ENCODE results near the gene PAX6. TPM values are rescaled to one million over a fixed set of nuclear protein-coding genes. Genes with fewer than 3 reads are reported as not detected.

Gene PAX6
- total RNA-seq, 1 experiment from 2014 or later = 14.6 TPM

GRCh38 chr11:31798554-31799434 lies 12.3 kb downstream of the PAX6 start:
- no peaks in the 10 kb centered on the region for H3F3A ChIP-seq (ENCODE audit: low read length, unreplicated experiment)
- intact Hi-C loops (cut with micrococcal nuclease) = no loop called here
- no TSS peak for BruUV-seq (replicated peaks)
- no peaks in the 10 kb centered on the region for H4K20me1 ChIP-seq (ENCODE audit: low read length)
- H3K79me2 ChIP-seq (ENCODE audit: low read length) = no peaks in the 10 kb centered on the region
- CTCF ChIA-PET = no interaction called here
- ATAC-seq = no peak
- TF ChIP-seq CTCF (conservative IDR thresholded peaks at IDR 0.05; ENCODE audit: low read depth, low read length) (no peak), EZH2phosphoT487 (IDR thresholded peaks at IDR 0.05; ENCODE audit: borderline replicate concordance, low read length) (no peak), EZH2 (IDR thresholded peaks at IDR 0.05; ENCODE audit: low read length, unreplicated experiment) (no peak)
- H3K27me3 ChIP-seq (ENCODE audit: low read length) = no peaks in the 10 kb centered on the region
- H3K9me3 ChIP-seq (ENCODE audit: low read length) = no peaks in the 10 kb centered on the region
- H3K9ac ChIP-seq (ENCODE audit: low read length) = no peak overlapping the region
- no peaks in the 10 kb centered on the region for H3K4me1 ChIP-seq (ENCODE audit: insufficient read depth, low read length)
- H3K4me3 ChIP-seq (ENCODE audit: low read length) = no peak overlapping the region
- no peaks in the 10 kb centered on the region; the same call in 1 of the 2 replicates for H3K36me3 ChIP-seq (ENCODE audit: low read depth, low read length)
- DNase-seq = no peak
- H3K4me2 ChIP-seq (ENCODE audit: low read length) = no peak overlapping the region
- no peak overlapping the region for H3K27ac ChIP-seq (ENCODE audit: low read length)
- POLR2A ChIA-PET (ENCODE audit: unreplicated experiment) = interaction anchor here (0.6 kb wide), 1 partner anchor 1813 kb away, joined by 3 read pairs; no protein-coding TSS in a partner anchor
- no peak overlapping the region for H2AFZ ChIP-seq (ENCODE audit: low read length)
- no peaks in the 10 kb centered on the region for H3K9me2 ChIP-seq (replicated peaks; ENCODE audit: low read length)

DNA sequence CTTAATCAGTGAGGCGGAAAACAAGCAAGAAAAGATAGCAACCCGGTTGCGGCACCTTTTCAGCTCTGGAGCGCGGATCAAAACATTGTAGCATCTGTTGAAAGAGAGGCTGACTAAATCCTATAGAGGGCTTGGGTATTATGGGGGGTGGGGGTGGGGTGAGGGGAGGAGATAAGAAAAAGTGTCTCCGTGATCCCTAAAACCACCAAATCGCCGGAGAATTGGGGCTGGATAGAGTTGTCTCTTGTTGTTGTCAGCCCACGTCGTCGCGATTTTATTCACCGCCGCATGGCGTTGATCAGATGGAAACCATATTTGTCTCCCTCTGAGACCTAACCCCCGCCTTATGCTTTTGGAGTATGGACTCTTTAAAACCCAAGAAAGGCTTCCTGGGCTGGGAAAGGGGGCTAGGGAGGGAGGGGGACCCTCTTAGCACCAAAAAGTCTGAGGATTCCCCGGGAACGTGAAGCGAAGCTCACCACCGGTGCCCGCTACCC lies 13.0 kb downstream of the PAX6 start:
- CTCF ChIA-PET = no interaction called here
- Histone ChIP-seq H3K4me3 (ENCODE audit: low read length) (no peak overlapping the region), H3K79me2 (ENCODE audit: low read length) (no peaks in the 10 kb centered on the region), H3K9me3 (ENCODE audit: low read length) (no peaks in the 10 kb centered on the region), H3K27me3 (ENCODE audit: low read length) (no peaks in the 10 kb centered on the region), H3F3A (ENCODE audit: low read length, unreplicated experiment) (no peaks in the 10 kb centered on the region), H4K20me1 (ENCODE audit: low read length) (no peaks in the 10 kb centered on the region), H3K9ac (ENCODE audit: low read length) (no peak overlapping the region), H3K4me2 (ENCODE audit: low read length) (no peak overlapping the region), H2AFZ (ENCODE audit: low read length) (no peak overlapping the region), H3K36me3 (ENCODE audit: low read depth, low read length) (no peaks in the 10 kb centered on the region; the same call in 1 of the 2 replicates), H3K4me1 (ENCODE audit: insufficient read depth, low read length) (no peaks in the 10 kb centered on the region), H3K27ac (ENCODE audit: low read length) (no peak overlapping the region), H3K9me2 (replicated peaks; ENCODE audit: low read length) (no peaks in the 10 kb centered on the region)
- TF ChIP-seq EZH2phosphoT487 (IDR thresholded peaks at IDR 0.05; ENCODE audit: borderline replicate concordance, low read length) = no peak
- TF ChIP-seq EZH2 (IDR thresholded peaks at IDR 0.05; ENCODE audit: low read length, unreplicated experiment) = no peak
- no peak for TF ChIP-seq CTCF (conservative IDR thresholded peaks at IDR 0.05; ENCODE audit: low read depth, low read length)
- DNase-seq = no peak
- ATAC-seq = no peak
- intact Hi-C loops (cut with micrococcal nuclease) = no loop called here
- POLR2A ChIA-PET (ENCODE audit: unreplicated experiment) = interaction anchor here (0.6 kb wide), 1 partner anchor 1814 kb away, joined by 3 read pairs; no protein-coding TSS in a partner anchor
- no TSS peak for BruUV-seq (replicated peaks)
